GOT3 (cell line): ENCODE results near the gene RPL18.

ENCODE experiments used
- DNase-seq: peaks from one replicate; lab custom pipeline; 2025; ENCODE audit warnings: mixed read lengths; lab: John Stamatoyannopoulos, UW

Gene RPL18

GRCh38 chr19:48630296-48631063 is 11.5 kb upstream of the RPL18 start:
- no peak for DNase-seq

GRCh38 chr19:48629599-48630295 is 10.8 kb upstream of the RPL18 start:
- DNase-seq: no peak

- no peak for DNase-seq
These were observed 10.3 kb upstream of the RPL18 start for GRCh38 chr19:48629297-48629598.

- DNase-seq: no peak
These were observed 9.7 kb upstream of the RPL18 start for GRCh38 chr19:48628486-48629296.

- no peak for DNase-seq
These were observed 8.9 kb upstream of the RPL18 start for GRCh38 chr19:48627865-48628314.

GRCh38 chr19:48627201-48627864 is 8.4 kb upstream of the RPL18 start:
- DNase-seq: no peak

GRCh38 chr19:48625891-48626327 is 6.9 kb upstream of the RPL18 start:
- no peak for DNase-seq

- DNase-seq: no peak
These were observed 6.1 kb upstream of the RPL18 start for GRCh38 chr19:48624791-48625723.

- DNase-seq: peak; percentile 71
These were observed 5.2 kb upstream of the RPL18 start for GRCh38 chr19:48624067-48624594.

- no peak for DNase-seq
These were observed 4.6 kb upstream of the RPL18 start for GRCh38 chr19:48623556-48624066.

GRCh38 chr19:48619692-48620585 is 961 bp upstream of the RPL18 start:
- no peak for DNase-seq

- DNase-seq: no peak
These were observed 581 bp downstream of the RPL18 start for GRCh38 chr19:48618278-48618915.

GRCh38 chr19:48617146-48617937 is 1.6 kb downstream of the RPL18 start:
- DNase-seq: no peak

GRCh38 chr19:48616491-48617056 is 2.4 kb downstream of the RPL18 start:
- DNase-seq: no peak

- no peak for DNase-seq
These were observed 2.9 kb downstream of the RPL18 start for GRCh38 chr19:48616041-48616436.

- DNase-seq: no peak
These were observed 3.5 kb downstream of the RPL18 start for GRCh38 chr19:48615231-48616040.
